IPS-18c (cell line): ENCODE data around the gene FGF12.

ENCODE experiments used
- H3K4me3 ChIP-seq: 2 replicates; pipeline ENCODE4 v1.7.0; 2013; ENCODE audit warnings: low read depth, mild to moderate bottlenecking, low read length, moderate library complexity; ENCODE audit not compliant: insufficient read depth
- H3K9me3 ChIP-seq: one replicate; pipeline ENCODE4 v1.6.1; 2013; ENCODE audit warnings: mild to moderate bottlenecking, low read length, moderate library complexity; ENCODE audit not compliant: control insufficient read depth, insufficient read depth

Gene FGF12

DNA sequence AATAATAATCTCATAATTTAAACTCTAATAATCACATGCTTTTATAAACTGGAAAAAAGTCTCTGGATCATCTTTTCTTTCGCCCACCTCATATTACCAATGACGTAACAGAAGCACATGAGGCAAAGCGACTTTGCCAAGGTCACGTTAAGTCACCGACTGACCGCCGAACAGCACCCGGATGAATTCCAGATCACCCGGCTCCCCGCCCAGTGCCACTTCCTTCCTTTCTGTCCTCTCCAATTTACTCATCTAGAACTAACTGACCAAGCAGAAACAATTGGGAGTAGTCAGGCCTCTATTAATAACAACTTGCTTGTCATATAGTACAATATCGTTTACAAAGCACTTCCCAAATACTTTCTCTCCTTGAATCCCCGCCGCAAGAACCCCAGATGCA, 21.1 kb downstream of the FGF12 start:
- no peaks in the 10 kb centered on the region for H3K9me3 ChIP-seq
- H3K4me3 ChIP-seq: no peak overlapping the region

- Histone ChIP-seq H3K4me3 (no peak overlapping the region), H3K9me3 (no peaks in the 10 kb centered on the region)
Measured at GRCh38 chr3:192700885-192701284, 26.5 kb downstream of the FGF12 start.

- no peak overlapping the region for H3K4me3 ChIP-seq
- H3K9me3 ChIP-seq: no peaks in the 10 kb centered on the region
Measured at GRCh38 chr3:192696943-192697587, 30.3 kb downstream of the FGF12 start.

- H3K4me3 ChIP-seq: no peak overlapping the region
- H3K9me3 ChIP-seq: no peaks in the 10 kb centered on the region
Measured at GRCh38 chr3:192687488-192688152, 39.7 kb downstream of the FGF12 start.

- H3K4me3 ChIP-seq: no peak overlapping the region
- peaks cover 3% of the 10 kb centered on the region for H3K9me3 ChIP-seq
Measured at GRCh38 chr3:192685801-192686200, 41.5 kb downstream of the FGF12 start.

GRCh38 chr3:192684151-192684550, 43.2 kb downstream of the FGF12 start:
- Histone ChIP-seq H3K4me3 (no peak overlapping the region), H3K9me3 (peaks cover 3% of the 10 kb centered on the region)

GRCh38 chr3:192675958-192676649, 51.2 kb downstream of the FGF12 start:
- Histone ChIP-seq H3K9me3 (no peaks in the 10 kb centered on the region), H3K4me3 (no peak overlapping the region)

GRCh38 chr3:192655628-192656027, 71.7 kb downstream of the FGF12 start:
- Histone ChIP-seq H3K9me3 (no peaks in the 10 kb centered on the region), H3K4me3 (no peak overlapping the region)

GRCh38 chr3:192655040-192655439, 72.3 kb downstream of the FGF12 start:
- Histone ChIP-seq H3K9me3 (no peaks in the 10 kb centered on the region), H3K4me3 (no peak overlapping the region)

DNA sequence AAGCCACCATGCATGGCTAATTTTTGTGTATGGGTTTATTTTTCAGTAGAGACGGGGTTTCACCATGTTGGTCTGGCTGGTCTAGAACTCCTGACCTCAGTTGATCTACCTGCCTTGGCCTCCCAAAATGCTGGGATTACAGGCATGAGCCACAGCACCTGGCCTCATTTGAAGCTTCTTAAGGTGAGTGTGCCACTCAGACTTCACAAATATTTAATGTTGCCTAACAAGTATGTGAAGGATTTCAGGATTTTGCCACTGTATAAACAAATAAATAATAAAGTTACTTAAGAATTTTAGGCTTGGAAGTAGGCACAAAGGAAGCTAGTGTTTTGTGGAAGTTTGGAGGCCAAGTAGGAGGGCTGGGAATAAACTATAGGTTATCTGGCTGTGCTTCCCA, 73.5 kb downstream of the FGF12 start:
- no peaks in the 10 kb centered on the region for H3K9me3 ChIP-seq
- H3K4me3 ChIP-seq: no peak overlapping the region

DNA sequence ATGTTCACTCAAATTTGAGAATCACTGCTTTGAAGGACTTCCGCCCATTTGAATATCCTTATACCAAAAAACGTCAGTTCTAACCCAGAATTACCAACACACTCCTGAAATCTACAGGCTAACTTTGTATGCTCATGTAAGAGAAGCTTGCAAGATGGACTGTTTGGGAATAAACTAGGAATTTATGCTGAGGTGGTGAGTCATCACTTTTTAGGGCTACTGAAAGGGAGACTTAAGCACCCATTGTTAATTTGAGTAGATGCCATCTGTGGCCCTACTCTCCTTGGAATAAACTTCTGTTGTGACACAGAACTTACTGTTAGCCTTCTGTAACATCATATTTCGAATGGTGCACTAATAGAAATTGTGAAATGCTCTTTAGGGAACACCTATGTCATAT, 74.6 kb downstream of the FGF12 start:
- no peaks in the 10 kb centered on the region for H3K9me3 ChIP-seq
- H3K4me3 ChIP-seq: no peak overlapping the region

DNA sequence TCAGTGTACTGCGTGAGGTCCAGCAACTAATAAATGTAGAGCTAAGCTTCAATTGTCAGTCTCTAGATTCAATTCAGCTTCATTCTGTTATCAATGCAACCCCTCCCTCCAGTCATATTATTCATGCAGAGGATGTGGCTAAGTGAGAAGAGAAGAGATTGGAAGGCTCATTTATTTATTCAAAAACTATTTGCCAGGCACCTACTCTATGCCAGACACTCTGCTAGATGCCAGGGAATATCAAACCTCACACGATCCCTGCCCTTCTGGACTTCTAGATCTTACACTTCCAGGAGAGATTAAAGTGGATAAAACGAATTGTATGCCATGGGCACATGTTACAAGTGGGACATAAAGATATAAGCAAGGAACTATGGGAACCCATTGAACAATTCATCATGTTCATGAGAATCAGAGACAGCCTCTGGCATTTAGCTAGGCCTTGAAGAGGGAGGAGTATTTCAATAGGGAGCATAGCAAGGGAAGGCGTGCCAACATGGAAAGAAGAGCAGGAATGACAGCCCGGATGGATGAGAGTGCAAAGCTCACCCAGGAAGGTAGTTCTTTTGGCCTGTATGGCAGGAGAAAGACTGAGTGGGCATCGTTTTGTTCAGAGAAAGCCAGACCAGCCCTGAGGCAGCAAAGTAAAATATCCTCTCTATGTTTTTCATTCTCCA, 75.4 kb downstream of the FGF12 start:
- Histone ChIP-seq H3K9me3 (no peaks in the 10 kb centered on the region), H3K4me3 (no peak overlapping the region)

- Histone ChIP-seq H3K4me3 (no peak overlapping the region), H3K9me3 (no peaks in the 10 kb centered on the region)
Measured at GRCh38 chr3:192645437-192645836, 81.9 kb downstream of the FGF12 start.

DNA sequence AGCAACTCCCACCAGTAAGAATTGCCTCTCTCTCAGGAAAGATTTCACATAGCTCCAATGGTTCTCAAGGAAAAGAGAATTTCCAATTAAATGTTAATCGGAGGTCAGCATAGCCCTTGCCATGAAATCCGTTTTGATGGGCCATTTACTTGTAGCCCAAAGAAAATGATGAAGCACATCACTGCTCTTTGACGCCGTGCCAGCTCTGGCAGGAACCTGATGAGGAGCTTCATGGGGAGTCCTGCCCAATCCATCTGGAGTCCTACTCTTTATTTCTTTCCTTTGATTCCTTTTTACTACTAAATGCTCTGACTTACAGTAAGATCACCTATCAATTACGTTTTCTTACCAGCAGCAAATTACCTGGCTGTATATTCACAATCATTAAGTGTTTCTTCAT, 84.7 kb downstream of the FGF12 start:
- Histone ChIP-seq H3K9me3 (no peaks in the 10 kb centered on the region), H3K4me3 (no peak overlapping the region)

- no peaks in the 10 kb centered on the region for H3K9me3 ChIP-seq
- H3K4me3 ChIP-seq: no peak overlapping the region
Measured at GRCh38 chr3:192641919-192642318, 85.4 kb downstream of the FGF12 start.

GRCh38 chr3:192639987-192640386, 87.4 kb downstream of the FGF12 start:
- Histone ChIP-seq H3K9me3 (no peaks in the 10 kb centered on the region), H3K4me3 (no peak overlapping the region)

- no peak overlapping the region for H3K4me3 ChIP-seq
Measured at GRCh38 chr3:192637803-192638202, 89.5 kb downstream of the FGF12 start.

More at GRCh38 chr3:192637803-192638202, 89.5 kb downstream of the FGF12 start:
- no peaks in the 10 kb centered on the region for H3K9me3 ChIP-seq
